ENCODE measurements around the gene CCNYL1.

DNA sequence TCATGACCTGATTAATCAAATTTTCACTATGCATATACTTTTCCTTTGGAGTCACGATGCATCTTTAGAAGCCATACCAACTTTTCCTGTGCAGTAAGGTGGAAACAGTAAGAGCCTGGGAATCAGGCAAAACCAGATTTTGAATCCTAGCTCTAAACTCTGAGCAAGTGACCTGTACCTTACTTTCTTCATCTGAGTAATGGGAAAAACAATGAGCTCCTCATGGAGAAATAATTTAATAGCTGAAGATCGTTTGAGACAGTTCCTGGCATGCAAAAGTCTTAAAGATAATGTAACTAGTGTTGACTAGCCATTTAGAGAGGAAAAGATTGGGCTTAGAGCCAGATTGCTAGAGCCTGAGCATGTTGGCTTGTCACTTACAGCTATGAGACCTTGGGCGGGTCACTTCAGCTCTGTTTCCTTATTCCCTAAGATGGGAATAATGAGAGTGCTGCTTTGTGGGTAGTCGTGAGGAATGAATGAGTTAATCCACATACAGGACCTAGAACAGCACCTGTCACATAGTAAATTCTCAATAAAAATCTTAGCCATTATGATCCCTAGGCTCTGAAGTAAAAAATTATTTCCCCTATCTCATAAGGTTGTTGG, 17.7 kb upstream of the CCNYL1 start:
- TF ChIP-seq CTCF (IDR thresholded peaks at IDR 0.05; ENCODE audit: low read depth, low read length) (no peak), EZH2phosphoT487 (IDR thresholded peaks at IDR 0.05; ENCODE audit: low read depth) (no peak)

Data from OCI-LY3 (cell line).